ENCODE measurements around the gene VPS11.
"Not testable (repeated sequence)": the region's sequence is repeated elsewhere in the genome, so short reads cannot be mapped to it uniquely, and the experiment has no call there.

- not testable (repeated sequence) for TF ChIP-seq CTCF (IDR thresholded peaks at IDR 0.05; ENCODE audit: low read depth, low read length); EZH2phosphoT487 (IDR thresholded peaks at IDR 0.05; ENCODE audit: low read depth)
These were observed 34.2 kb upstream of the VPS11 start for GRCh38 chr11:119033421-119033820.

Data from OCI-LY3 (cell line).